Liver (tissue), 3 donors: Measurements from ENCODE around the gene PGRMC1.

ENCODE experiments used
- EGR1 ChIP-seq, 2 donors: IDR thresholded peaks; 2 replicates each; pipeline ENCODE4 v1.6.1; 2016 to 2018; ENCODE audit warnings: antibody characterized with exemption in 2 of 2, low read depth in 2 of 2
- JUND ChIP-seq, 2 donors: IDR thresholded peaks; 2 replicates each; pipeline ENCODE4 v1.6.1; 2016; ENCODE audit warnings: antibody characterized with exemption in 2 of 2
- RAD21 ChIP-seq, 2 donors: IDR thresholded peaks; 2 replicates each; pipeline ENCODE4 v1.6.1; 2016; ENCODE audit warnings: antibody characterized with exemption in 2 of 2, mild to moderate bottlenecking in 2 of 2
- SP1 ChIP-seq: IDR thresholded peaks from 2 replicates; pipeline ENCODE4 v1.6.1; 2018; ENCODE audit warnings: antibody characterized with exemption, mild to moderate bottlenecking
- TAF1 ChIP-seq: conservative IDR thresholded peaks from 2 replicates; pipeline ENCODE4 v1.6.1; 2016; ENCODE audit warnings: antibody characterized with exemption, mild to moderate bottlenecking
- TF ChIP-seq, protein P1 (sequence below): fragments of 150-350 bp; IDR thresholded peaks from 2 replicates; pipeline ENCODE4 v1.5.1; 2017; ENCODE audit warnings: improper control_type of control experiment, low read depth, low read length; ENCODE audit not compliant: missing input control
- TF ChIP-seq, protein P2 (sequence below): IDR thresholded peaks from 2 replicates; pipeline ENCODE4 v1.6.1; 2016; ENCODE audit warnings: antibody characterized with exemption
- TF ChIP-seq, protein P3 (sequence below): IDR thresholded peaks from 2 replicates; pipeline ENCODE4 v1.6.1; 2016; ENCODE audit warnings: antibody characterized with exemption, mild to moderate bottlenecking
- donor health status: healthy.
- donor health status: healthy.

DNA sequence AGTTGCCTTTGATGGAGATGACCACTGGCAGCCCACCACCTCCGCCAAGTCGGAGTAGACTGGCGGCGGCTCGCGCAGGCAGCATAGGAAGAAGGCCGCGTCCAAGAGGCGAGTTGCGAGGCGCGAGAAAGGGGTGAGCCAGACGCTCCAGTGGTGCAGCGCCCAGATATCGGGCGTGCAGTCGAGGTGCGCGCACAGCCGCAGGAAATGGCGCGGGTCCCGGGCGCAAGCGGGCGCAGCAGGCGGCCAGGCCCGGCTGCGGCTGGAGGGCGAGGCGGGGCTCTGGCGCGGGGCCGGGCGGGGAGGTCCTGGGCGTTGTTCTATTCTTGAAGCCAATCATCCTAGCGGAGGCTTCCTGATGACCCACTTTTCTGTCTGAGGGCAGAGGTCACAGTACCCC lies 13.2 kb upstream of the PGRMC1 start:
- TF ChIP-seq TAF1 (no peak), RAD21 (IDR thresholded peaks at IDR 0.05) (no peak), SP1 (no peak), EGR1 (IDR thresholded peaks at IDR 0.05; ENCODE audit: low read depth in 2 of 2) (no peak), JUND (IDR thresholded peaks at IDR 0.05) (no peak)
- TF ChIP-seq, protein P1, sequence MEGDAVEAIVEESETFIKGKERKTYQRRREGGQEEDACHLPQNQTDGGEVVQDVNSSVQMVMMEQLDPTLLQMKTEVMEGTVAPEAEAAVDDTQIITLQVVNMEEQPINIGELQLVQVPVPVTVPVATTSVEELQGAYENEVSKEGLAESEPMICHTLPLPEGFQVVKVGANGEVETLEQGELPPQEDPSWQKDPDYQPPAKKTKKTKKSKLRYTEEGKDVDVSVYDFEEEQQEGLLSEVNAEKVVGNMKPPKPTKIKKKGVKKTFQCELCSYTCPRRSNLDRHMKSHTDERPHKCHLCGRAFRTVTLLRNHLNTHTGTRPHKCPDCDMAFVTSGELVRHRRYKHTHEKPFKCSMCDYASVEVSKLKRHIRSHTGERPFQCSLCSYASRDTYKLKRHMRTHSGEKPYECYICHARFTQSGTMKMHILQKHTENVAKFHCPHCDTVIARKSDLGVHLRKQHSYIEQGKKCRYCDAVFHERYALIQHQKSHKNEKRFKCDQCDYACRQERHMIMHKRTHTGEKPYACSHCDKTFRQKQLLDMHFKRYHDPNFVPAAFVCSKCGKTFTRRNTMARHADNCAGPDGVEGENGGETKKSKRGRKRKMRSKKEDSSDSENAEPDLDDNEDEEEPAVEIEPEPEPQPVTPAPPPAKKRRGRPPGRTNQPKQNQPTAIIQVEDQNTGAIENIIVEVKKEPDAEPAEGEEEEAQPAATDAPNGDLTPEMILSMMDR: no peak
- TF ChIP-seq, protein P2, sequence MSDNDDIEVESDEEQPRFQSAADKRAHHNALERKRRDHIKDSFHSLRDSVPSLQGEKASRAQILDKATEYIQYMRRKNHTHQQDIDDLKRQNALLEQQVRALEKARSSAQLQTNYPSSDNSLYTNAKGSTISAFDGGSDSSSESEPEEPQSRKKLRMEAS: no peak
- TF ChIP-seq, protein P3, sequence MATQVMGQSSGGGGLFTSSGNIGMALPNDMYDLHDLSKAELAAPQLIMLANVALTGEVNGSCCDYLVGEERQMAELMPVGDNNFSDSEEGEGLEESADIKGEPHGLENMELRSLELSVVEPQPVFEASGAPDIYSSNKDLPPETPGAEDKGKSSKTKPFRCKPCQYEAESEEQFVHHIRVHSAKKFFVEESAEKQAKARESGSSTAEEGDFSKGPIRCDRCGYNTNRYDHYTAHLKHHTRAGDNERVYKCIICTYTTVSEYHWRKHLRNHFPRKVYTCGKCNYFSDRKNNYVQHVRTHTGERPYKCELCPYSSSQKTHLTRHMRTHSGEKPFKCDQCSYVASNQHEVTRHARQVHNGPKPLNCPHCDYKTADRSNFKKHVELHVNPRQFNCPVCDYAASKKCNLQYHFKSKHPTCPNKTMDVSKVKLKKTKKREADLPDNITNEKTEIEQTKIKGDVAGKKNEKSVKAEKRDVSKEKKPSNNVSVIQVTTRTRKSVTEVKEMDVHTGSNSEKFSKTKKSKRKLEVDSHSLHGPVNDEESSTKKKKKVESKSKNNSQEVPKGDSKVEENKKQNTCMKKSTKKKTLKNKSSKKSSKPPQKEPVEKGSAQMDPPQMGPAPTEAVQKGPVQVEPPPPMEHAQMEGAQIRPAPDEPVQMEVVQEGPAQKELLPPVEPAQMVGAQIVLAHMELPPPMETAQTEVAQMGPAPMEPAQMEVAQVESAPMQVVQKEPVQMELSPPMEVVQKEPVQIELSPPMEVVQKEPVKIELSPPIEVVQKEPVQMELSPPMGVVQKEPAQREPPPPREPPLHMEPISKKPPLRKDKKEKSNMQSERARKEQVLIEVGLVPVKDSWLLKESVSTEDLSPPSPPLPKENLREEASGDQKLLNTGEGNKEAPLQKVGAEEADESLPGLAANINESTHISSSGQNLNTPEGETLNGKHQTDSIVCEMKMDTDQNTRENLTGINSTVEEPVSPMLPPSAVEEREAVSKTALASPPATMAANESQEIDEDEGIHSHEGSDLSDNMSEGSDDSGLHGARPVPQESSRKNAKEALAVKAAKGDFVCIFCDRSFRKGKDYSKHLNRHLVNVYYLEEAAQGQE: no peak
